HUES64 (cell line): Measurements from ENCODE around the gene PIGC.

Source experiments
- H3K27ac ChIP-seq: 2 replicates; pipeline ENCODE4 v1.7.0; 2013; ENCODE audit warnings: low read depth, low read length, inconsistent platforms
- H3K27me3 ChIP-seq: 2 replicates; pipeline ENCODE4 v1.6.1; 2013; ENCODE audit warnings: mild to moderate bottlenecking, low read length; ENCODE audit not compliant: insufficient read depth
- H3K36me3 ChIP-seq: 2 replicates; pipeline ENCODE4 v1.6.1; 2013; ENCODE audit warnings: mild to moderate bottlenecking, low read length; ENCODE audit not compliant: insufficient read depth
- H3K4me1 ChIP-seq: 2 replicates; pipeline ENCODE4 v1.6.1; 2013; ENCODE audit warnings: mild to moderate bottlenecking, low read length, moderate library complexity; ENCODE audit not compliant: insufficient read depth
- H3K4me3 ChIP-seq: 2 replicates; pipeline ENCODE4 v1.5.1; 2013; ENCODE audit warnings: mild to moderate bottlenecking, low read length, moderate library complexity
- H3K9ac ChIP-seq: 2 replicates; pipeline ENCODE4 v1.6.1; 2013; ENCODE audit warnings: mild to moderate bottlenecking, low read depth, low read length
- H3K9me3 ChIP-seq: 2 replicates; pipeline ENCODE4 v1.6.1; 2013; ENCODE audit warnings: low read depth, low read length; ENCODE audit not compliant: insufficient read depth
- WGBS: fragments of 150-250, 120-280 bp; methylation state at CpG from one replicate; pipeline ENCODE4 v1.1.7; 2013; ENCODE audit warnings: missing lambda C conversion rate; 5-methylcytosine and 5-hydroxymethylcytosine counted together

PIGC gene

GRCh38 chr1:172408958-172409357 is 34.9 kb downstream of the PIGC start:
- WGBS: 100% methylated on average over 1 of the region's 1 CpG
- no peak overlapping the region for H3K27ac ChIP-seq
- H3K9me3 ChIP-seq: no peaks in the 10 kb centered on the region
- H3K36me3 ChIP-seq: no peaks in the 10 kb centered on the region
- no peak overlapping the region for H3K9ac ChIP-seq
- H3K27me3 ChIP-seq: no peaks in the 10 kb centered on the region
- no peaks in the 10 kb centered on the region for H3K4me1 ChIP-seq
- H3K4me3 ChIP-seq: no peak overlapping the region

- WGBS: 93% methylated on average over 1 of the region's 1 CpG
- Histone ChIP-seq H3K4me1 (no peaks in the 10 kb centered on the region), H3K4me3 (no peak overlapping the region), H3K27ac (no peak overlapping the region), H3K36me3 (no peaks in the 10 kb centered on the region), H3K9ac (no peak overlapping the region), H3K9me3 (no peaks in the 10 kb centered on the region), H3K27me3 (no peaks in the 10 kb centered on the region)
Observed at GRCh38 chr1:172406968-172407367, 36.9 kb downstream of the PIGC start.

GRCh38 chr1:172405912-172406311 is 38.0 kb downstream of the PIGC start:
- no peaks in the 10 kb centered on the region for H3K9me3 ChIP-seq
- no peak overlapping the region for H3K27ac ChIP-seq
- no peak overlapping the region for H3K9ac ChIP-seq
- no peaks in the 10 kb centered on the region for H3K27me3 ChIP-seq
- H3K4me1 ChIP-seq: no peaks in the 10 kb centered on the region
- H3K4me3 ChIP-seq: no peak overlapping the region
- no peaks in the 10 kb centered on the region for H3K36me3 ChIP-seq

GRCh38 chr1:172404121-172404520 is 39.7 kb downstream of the PIGC start:
- no peak overlapping the region for H3K27ac ChIP-seq
- H3K9ac ChIP-seq: no peak overlapping the region
- peaks cover 7% of the 10 kb centered on the region; the same call in 1 of the 2 replicates for H3K4me1 ChIP-seq
- no peaks in the 10 kb centered on the region for H3K27me3 ChIP-seq
- H3K36me3 ChIP-seq: no peaks in the 10 kb centered on the region
- H3K9me3 ChIP-seq: no peaks in the 10 kb centered on the region
- no peak overlapping the region for H3K4me3 ChIP-seq

- Histone ChIP-seq H3K9ac (no peak overlapping the region), H3K36me3 (no peaks in the 10 kb centered on the region), H3K27me3 (no peaks in the 10 kb centered on the region), H3K4me3 (no peak overlapping the region), H3K4me1 (peaks cover 15% of the 10 kb centered on the region; the same call in 1 of the 2 replicates), H3K9me3 (no peaks in the 10 kb centered on the region), H3K27ac (no peak overlapping the region)
- WGBS: 95% methylated on average over 1 of the region's 1 CpG
Observed at GRCh38 chr1:172402878-172403569, 40.8 kb downstream of the PIGC start.

- Histone ChIP-seq H3K4me1 (peaks cover 15% of the 10 kb centered on the region; the same call in 1 of the 2 replicates), H3K27ac (no peak overlapping the region), H3K4me3 (no peak overlapping the region), H3K9ac (no peak overlapping the region), H3K36me3 (no peaks in the 10 kb centered on the region), H3K9me3 (no peaks in the 10 kb centered on the region), H3K27me3 (no peaks in the 10 kb centered on the region)
- WGBS: 74% methylated on average over 5 of the region's 5 CpGs
Observed at GRCh38 chr1:172401892-172402291, 42.0 kb downstream of the PIGC start.

- no peak overlapping the region for H3K27ac ChIP-seq
- H3K9ac ChIP-seq: no peak overlapping the region
- no peaks in the 10 kb centered on the region for H3K9me3 ChIP-seq
- no peak overlapping the region for H3K4me3 ChIP-seq
- H3K36me3 ChIP-seq: no peaks in the 10 kb centered on the region
- H3K27me3 ChIP-seq: no peaks in the 10 kb centered on the region
- H3K4me1 ChIP-seq: peaks cover 15% of the 10 kb centered on the region; the same call in 1 of the 2 replicates
Observed at GRCh38 chr1:172401477-172401876, 42.4 kb downstream of the PIGC start.

DNA sequence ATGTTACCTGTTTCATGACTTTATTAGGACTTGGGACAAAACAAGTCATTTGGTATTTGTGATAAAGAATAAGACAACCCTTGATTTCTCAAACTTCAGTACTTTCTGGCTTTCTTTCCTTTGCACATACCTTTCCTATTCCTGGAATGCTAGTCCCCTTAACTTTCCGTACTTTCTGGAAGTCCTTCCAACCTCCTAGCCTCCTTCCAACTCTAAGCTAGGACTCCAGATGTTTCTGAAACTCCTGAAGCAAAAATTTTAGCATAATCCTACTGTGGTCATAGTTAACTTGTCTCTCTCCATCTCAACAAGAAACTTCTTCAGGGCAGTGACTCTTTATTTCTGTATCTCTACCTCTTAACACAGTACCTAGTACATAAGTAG is 43.2 kb downstream of the PIGC start:
- Histone ChIP-seq H3K4me1 (peaks cover 16% of the 10 kb centered on the region; the same call in 1 of the 2 replicates), H3K9me3 (no peaks in the 10 kb centered on the region), H3K27ac (no peak overlapping the region), H3K9ac (no peak overlapping the region), H3K36me3 (no peaks in the 10 kb centered on the region), H3K27me3 (no peaks in the 10 kb centered on the region), H3K4me3 (no peak overlapping the region)
- WGBS: 93% methylated on average over 1 of the region's 1 CpG

DNA sequence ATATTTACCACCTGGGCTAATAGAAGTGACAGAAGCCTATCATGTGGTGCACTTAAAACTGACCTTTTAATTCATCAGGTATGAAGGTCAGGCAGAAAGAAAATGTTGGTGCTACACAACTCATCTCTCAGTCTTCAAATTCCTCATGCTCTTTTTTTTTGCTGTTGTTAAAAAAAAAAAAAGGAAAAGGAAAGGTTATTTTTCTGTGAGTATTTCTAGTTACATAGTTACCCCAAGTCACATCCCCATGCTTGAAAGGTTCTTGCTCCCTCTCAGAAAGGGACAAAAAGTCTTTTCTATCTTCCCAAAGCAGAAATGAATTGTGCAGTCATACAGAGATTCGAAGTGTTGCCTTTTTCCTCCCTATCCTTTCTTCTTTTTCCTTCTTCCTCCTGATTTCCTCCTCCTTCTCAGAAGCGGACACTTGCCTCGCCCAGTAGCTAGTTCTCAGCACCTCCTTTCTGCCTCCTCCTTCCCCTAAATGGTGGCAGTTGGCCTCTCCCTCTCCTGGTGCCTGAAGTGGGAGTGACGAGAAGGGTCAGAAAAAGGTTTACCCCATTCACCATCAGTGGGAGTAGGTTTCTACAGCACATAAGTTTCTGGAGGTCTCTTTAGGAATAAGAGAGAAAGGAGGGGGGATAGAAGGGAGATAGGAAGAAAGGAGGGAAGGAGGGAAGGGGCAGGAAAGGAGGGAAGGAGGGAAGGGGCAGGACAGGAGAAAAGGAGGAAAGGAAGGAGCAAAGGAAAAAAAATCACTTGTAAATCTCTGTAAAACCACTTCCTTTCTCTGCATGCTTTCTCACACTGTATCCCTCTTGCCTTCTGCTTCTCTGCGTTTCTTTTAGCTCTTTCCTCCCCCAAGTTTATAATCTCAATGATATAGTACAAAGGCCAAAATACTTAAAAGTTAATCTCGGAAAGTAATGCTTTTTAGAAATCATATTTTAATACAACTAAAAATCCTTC is 43.8 kb downstream of the PIGC start:
- H3K9ac ChIP-seq: no peak overlapping the region
- 70% methylated on average over 5 of the region's 6 CpGs for WGBS

GRCh38 chr1:172398970-172399755 is 44.7 kb downstream of the PIGC start:
- H3K36me3 ChIP-seq: no peaks in the 10 kb centered on the region
- H3K27ac ChIP-seq: no peak overlapping the region
- peaks cover 26% of the 10 kb centered on the region for H3K4me1 ChIP-seq
- WGBS: 52% methylated on average over 9 of the region's 9 CpGs
- H3K9me3 ChIP-seq: no peaks in the 10 kb centered on the region
- no peaks in the 10 kb centered on the region for H3K27me3 ChIP-seq
- H3K9ac ChIP-seq: peak overlapping the region; percentile 7; the same call in 1 of the 2 replicates
- H3K4me3 ChIP-seq: no peak overlapping the region

More for the DNA sequence above, 43.8 kb downstream of the PIGC start:
- no peaks in the 10 kb centered on the region for H3K36me3 ChIP-seq
- no peak overlapping the region for H3K4me3 ChIP-seq
- H3K27me3 ChIP-seq: no peaks in the 10 kb centered on the region
- peaks cover 19% of the 10 kb centered on the region; the same call in 1 of the 2 replicates for H3K4me1 ChIP-seq
- no peaks in the 10 kb centered on the region for H3K9me3 ChIP-seq
- no peak overlapping the region for H3K27ac ChIP-seq

DNA sequence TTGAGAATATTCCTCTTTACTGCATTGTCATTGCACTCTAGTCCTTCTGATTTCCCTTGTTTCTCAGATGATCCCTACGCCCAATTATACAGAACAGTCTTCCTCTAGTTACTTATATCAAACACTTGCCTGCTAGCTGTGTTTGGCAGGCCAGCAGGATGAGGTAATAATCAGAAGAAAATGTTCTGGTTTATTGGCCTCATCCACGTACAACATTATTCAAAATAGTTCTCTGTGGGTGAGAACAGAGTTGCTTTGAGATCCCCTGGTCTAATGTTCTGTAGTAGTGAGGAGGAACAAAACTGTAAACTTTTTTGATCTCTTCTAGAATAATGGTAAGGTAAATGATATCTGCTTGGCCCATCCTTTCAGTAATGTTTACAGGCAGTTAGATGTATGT is 45.7 kb downstream of the PIGC start:
- WGBS: 91% methylated on average over 2 of the region's 2 CpGs
- H3K27me3 ChIP-seq: no peaks in the 10 kb centered on the region
- H3K4me1 ChIP-seq: peaks cover 32% of the 10 kb centered on the region
- H3K36me3 ChIP-seq: no peaks in the 10 kb centered on the region
- H3K27ac ChIP-seq: no peak overlapping the region
- H3K9me3 ChIP-seq: no peaks in the 10 kb centered on the region
- no peak overlapping the region for H3K4me3 ChIP-seq
- no peak overlapping the region for H3K9ac ChIP-seq
